Measurements from ENCODE around the gene ERGIC1. TPM values are rescaled to one million over a fixed set of nuclear protein-coding genes. Genes with fewer than 3 reads are reported as not detected.

ERGIC1 gene
- total and polyA plus RNA-seq, 10 of the 15 experiments (the other 5 are each of a cell fraction or from before 2014, with no cell fraction given): 8.8 to 104 (median 76.3) TPM

DNA sequence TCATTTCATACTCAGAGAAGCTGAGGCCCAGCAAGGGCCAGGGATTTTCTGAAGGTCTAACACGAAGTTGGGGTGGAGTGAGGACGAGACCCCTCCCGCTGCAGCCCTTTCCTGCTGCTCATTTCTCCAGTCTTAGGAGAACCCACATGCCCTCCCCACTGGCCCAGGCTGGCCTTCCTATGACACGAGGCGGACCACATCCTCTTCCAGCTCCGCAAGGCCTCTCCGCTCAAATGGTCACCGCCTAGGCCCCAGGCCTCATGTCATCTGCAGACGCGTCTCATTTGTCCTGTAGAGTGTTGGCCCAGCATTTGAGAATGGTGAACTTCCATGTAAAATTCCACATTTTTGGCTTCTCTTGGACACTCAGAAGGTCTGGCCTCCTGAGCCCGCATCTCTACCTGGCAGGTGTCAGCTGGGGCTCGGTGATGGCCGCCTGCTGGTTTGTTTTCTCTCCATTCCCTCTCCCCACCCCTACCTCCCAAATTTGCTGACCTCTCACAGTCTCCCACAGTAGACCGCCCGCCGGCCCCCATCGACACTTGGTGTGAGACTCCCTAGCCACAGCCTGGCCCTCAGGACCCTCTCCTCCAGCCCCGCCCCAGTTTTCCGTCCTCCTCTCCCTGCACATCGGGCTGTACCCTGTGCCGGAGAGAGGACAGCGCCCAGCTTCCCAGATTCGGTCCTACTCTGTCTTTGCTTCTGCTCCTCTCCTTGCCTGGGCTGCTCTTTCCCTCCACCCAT is 51.7 kb downstream of the ERGIC1 start:
- Histone ChIP-seq H4K20me1 (ENCODE audit: control insufficient read depth, insufficient read depth) (no peaks in the 10 kb centered on the region; the same call in 1 of the 2 replicates), H3K79me2 (ENCODE audit: control insufficient read depth, insufficient read depth, low read length) (peaks cover 11% of the 10 kb centered on the region), H3K27ac (ENCODE audit: control insufficient read depth, insufficient read depth) (no peak overlapping the region), H3K27me3 (replicated peaks in 1 of 2; ENCODE audit: control insufficient read depth in 2 of 2, insufficient read depth in 2 of 2, low read length in 1 of 2) (no peaks in the 10 kb centered on the region), H3K36me3 (ENCODE audit: control insufficient read depth in 2 of 2, insufficient read depth in 2 of 2, low read length in 1 of 2) (peaks cover 9 to 18% of the 10 kb centered on the region in 2 experiments; a peak in 2 of 4 replicates), H3K4me2 (ENCODE audit: control insufficient read depth, insufficient read depth) (no peak overlapping the region), H3K9me3 (replicated peaks; ENCODE audit: control insufficient read depth, insufficient read depth, low read length) (no peaks in the 10 kb centered on the region; the same call in 2 of the 3 replicates), H3K4me1 (ENCODE audit: control insufficient read depth, insufficient read depth, low read length) (peaks cover 16% of the 10 kb centered on the region), H3K4me3 (no peak overlapping the region), H3K9ac (ENCODE audit: control insufficient read depth, insufficient read depth, low read length) (no peak overlapping the region), H2AFZ (ENCODE audit: control insufficient read depth, low read depth, low read length) (no peak overlapping the region)
- FAIRE-seq (no peak), ATAC-seq (no peak), DNase-seq (ENCODE audit: low read depth, low spot score) (no peak)
- ChIA-PET CTCF (no interaction called here), SMC1A (ENCODE audit: uncharacterized antibody, unreplicated experiment) (no interaction called here), RAD21 (ENCODE audit: unreplicated experiment) (no interaction called here), POLR2A (no interaction called here)
- WGBS (ENCODE audit: insufficient coverage, insufficient replicate concordance, low lambda C conversion rate, missing lambda C conversion rate): 94% methylated on average over 22 of the region's 23 CpGs
- intact Hi-C loops (cut with micrococcal nuclease; ENCODE audit: unreplicated experiment) (no loop called here), in situ Hi-C loops (cut with MboI) (no loop called here)
- no TSS peak for BruUV-seq (replicated peaks)
- TF ChIP-seq CUX1 (IDR thresholded peaks at IDR 0.05; ENCODE audit: insufficient replicate concordance, low read depth, low read length): no peak
